ENCODE results near the gene EPHB1. TPM values are rescaled to one million over a fixed set of nuclear protein-coding genes. Genes with fewer than 3 reads are reported as not detected.

EPHB1 gene
- total and polyA plus RNA-seq, 2 donors (not counting 3 experiments of a cell fraction or from before 2014, with no cell fraction given): 1.3 to 5.2 TPM

GRCh38 chr3:135158520-135158919 lies 363.5 kb downstream of the EPHB1 start:
- TF ChIP-seq POLR2AphosphoS5 (IDR thresholded peaks at IDR 0.05; ENCODE audit: insufficient read depth, low read depth, low read length): no peak
- no peak for TF ChIP-seq MYC (IDR thresholded peaks at IDR 0.05; ENCODE audit: low read depth, low read length)
- TF ChIP-seq GATA2 (IDR thresholded peaks at IDR 0.05; ENCODE audit: insufficient read depth, insufficient read length, low read depth, low read length): no peak
- TF ChIP-seq POLR2A (IDR thresholded peaks at IDR 0.05; ENCODE audit: low read depth, low read length): no peak
- TF ChIP-seq CTCF (IDR thresholded peaks at IDR 0.05; ENCODE audit: extremely low read depth in 1 of 2, insufficient read depth in 1 of 2, low read depth in 1 of 2, low read length in 2 of 2): no peak
- no peak for TF ChIP-seq MAX (IDR thresholded peaks at IDR 0.05; ENCODE audit: insufficient read depth, insufficient read length)
- no TSS peak for BruUV-seq (replicated peaks)
- Histone ChIP-seq H3K9me1 (replicated peaks; ENCODE audit: control insufficient read depth, extremely low read depth, insufficient read depth, low read length) (no peaks in the 10 kb centered on the region), H2AFZ (ENCODE audit: low read depth, low read length) (no peak overlapping the region), H3K9ac (replicated peaks; ENCODE audit: extremely low read depth, insufficient read depth, low read length) (no peak overlapping the region), H3K79me2 (ENCODE audit: control insufficient read depth, insufficient read depth, low read length) (no peaks in the 10 kb centered on the region), H3K27me3 (ENCODE audit: control insufficient read depth in 2 of 2, insufficient read depth in 2 of 2, low read length in 2 of 2) (no peaks in the 10 kb centered on the region), H3K9me3 (replicated peaks; ENCODE audit: control insufficient read depth, insufficient read depth, low read length) (peaks cover 7% of the 10 kb centered on the region), H4K20me1 (replicated peaks; ENCODE audit: control insufficient read depth, extremely low read depth, insufficient read depth, low read length) (no peaks in the 10 kb centered on the region), H3K27ac (ENCODE audit: insufficient read depth, low read depth, low read length) (no peak overlapping the region), H3K4me1 (ENCODE audit: control insufficient read depth, extremely low read depth, insufficient read depth, low read length) (no peaks in the 10 kb centered on the region), H3K4me2 (ENCODE audit: insufficient read depth, low read length) (no peak overlapping the region), H3K4me3 (replicated peaks in 1 of 3; ENCODE audit: insufficient read depth in 1 of 3, low read depth in 1 of 3, low read length in 3 of 3) (no peak overlapping the region), H3K36me3 (ENCODE audit: control insufficient read depth in 2 of 2, extremely low read depth in 1 of 2, insufficient read depth in 2 of 2, low read length in 2 of 2) (no peaks in the 10 kb centered on the region)
- dilution Hi-C loops (cut with MboI; ENCODE audit: extremely low pct_ligation_motif_present, low sequenced_read_pairs): no loop called here
- ChIA-PET CTCF (no interaction called here), POLR2A (no interaction called here)
- intact Hi-C loops (cut with micrococcal nuclease): no loop called here
- FAIRE-seq: no peak
- DNase-seq (ENCODE audit: low read depth, low spot score): no peak
